Kidney glomerular epithelial cell (primary cell): ENCODE data around the gene C11orf65.

Source experiments
- DNase-seq: peaks from one replicate; lab custom pipeline; 2025; lab: John Stamatoyannopoulos, UW

C11orf65 gene

GRCh38 chr11:108467091-108467823, at the start of gene C11orf65:
Gene C11orf65 (minus strand): TSS chr11:108467529. CDS start chr11:108461559, 5,970 bp downstream.
- DNase-seq = peak; percentile 93

- DNase-seq = no peak
These were observed 48.8 kb upstream of the C11orf65 start for GRCh38 chr11:108516125-108516524.

- DNase-seq = no peak
These were observed 45.4 kb upstream of the C11orf65 start for GRCh38 chr11:108512708-108513107.

GRCh38 chr11:108511851-108512474, 44.6 kb upstream of the C11orf65 start:
- peak; percentile 92 for DNase-seq

GRCh38 chr11:108508653-108509593, 41.6 kb upstream of the C11orf65 start:
- no peak for DNase-seq

- DNase-seq = no peak
These were observed 34.1 kb upstream of the C11orf65 start for GRCh38 chr11:108501396-108501795.

- DNase-seq = no peak
These were observed 33.4 kb upstream of the C11orf65 start for GRCh38 chr11:108500721-108501120.

- no peak for DNase-seq
These were observed 32.8 kb upstream of the C11orf65 start for GRCh38 chr11:108500169-108500568.

- DNase-seq = no peak
These were observed 31.6 kb upstream of the C11orf65 start for GRCh38 chr11:108498816-108499408.

GRCh38 chr11:108498046-108498815, 30.9 kb upstream of the C11orf65 start, which contains the start of gene POGLUT3:
Gene POGLUT3 (minus strand): TSS chr11:108498384. CDS start chr11:108498366, 18 bp downstream.
- DNase-seq = no peak

- peak; percentile 91 for DNase-seq
These were observed 30.2 kb upstream of the C11orf65 start for GRCh38 chr11:108497317-108498045.

- no peak for DNase-seq
These were observed 29.4 kb upstream of the C11orf65 start for GRCh38 chr11:108496643-108497256.

GRCh38 chr11:108495326-108495725, 28.0 kb upstream of the C11orf65 start:
- no peak for DNase-seq

GRCh38 chr11:108494182-108494581, 26.9 kb upstream of the C11orf65 start:
- DNase-seq = no peak

GRCh38 chr11:108491936-108492335, 24.6 kb upstream of the C11orf65 start:
- no peak for DNase-seq

- DNase-seq = no peak
These were observed 19.5 kb upstream of the C11orf65 start for GRCh38 chr11:108486828-108487227.

GRCh38 chr11:108486331-108486730, 19.0 kb upstream of the C11orf65 start:
- no peak for DNase-seq

GRCh38 chr11:108483163-108483562, 15.8 kb upstream of the C11orf65 start:
- peak; percentile 35 for DNase-seq

- DNase-seq = no peak
These were observed 7.5 kb upstream of the C11orf65 start for GRCh38 chr11:108474664-108475463.
